Measurements from ENCODE around the gene MMRN1.

MMRN1 gene

DNA sequence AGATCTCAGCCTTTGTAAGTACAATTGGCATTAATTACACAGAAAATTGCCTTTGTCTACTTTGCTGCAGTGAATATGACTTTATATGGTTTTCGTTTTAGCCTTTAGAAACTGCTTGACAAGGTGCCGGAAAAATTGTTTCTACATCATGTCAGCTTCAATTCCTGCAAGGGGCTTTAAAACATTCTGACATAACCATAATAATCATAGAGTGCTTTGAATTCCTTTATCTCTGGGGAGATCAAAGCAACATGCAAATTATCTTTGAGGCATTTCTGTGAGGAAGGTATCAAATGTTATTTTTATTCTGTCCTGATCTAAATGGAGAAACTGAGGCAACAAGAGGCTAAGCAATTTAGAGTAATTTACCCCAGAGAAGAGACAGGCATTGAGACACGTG is 57.8 kb downstream of the MMRN1 start:
- no peaks in the 10 kb centered on the region for H3K27me3 ChIP-seq (ENCODE audit: control insufficient read depth, insufficient read depth, low read length)
- peaks cover 6% of the 10 kb centered on the region; the same call in 1 of the 2 replicates for H3K4me1 ChIP-seq (ENCODE audit: control insufficient read depth, insufficient read depth, low read length)
- no peak overlapping the region for H3K4me3 ChIP-seq (ENCODE audit: low read length)
- no peaks in the 10 kb centered on the region for H3K9me3 ChIP-seq (ENCODE audit: control insufficient read depth, insufficient read depth, low read length)
- H3K27ac ChIP-seq (ENCODE audit: low read length), result no peak overlapping the region
- DNase-seq (ENCODE audit: low read depth, low spot score), result no peak
- H3K36me3 ChIP-seq (ENCODE audit: control insufficient read depth, insufficient read depth, low read length), result no peaks in the 10 kb centered on the region
- WGBS (ENCODE audit: insufficient coverage, insufficient read length), result no CpG with 5 or more reads among the region's 3 CpGs

DNA sequence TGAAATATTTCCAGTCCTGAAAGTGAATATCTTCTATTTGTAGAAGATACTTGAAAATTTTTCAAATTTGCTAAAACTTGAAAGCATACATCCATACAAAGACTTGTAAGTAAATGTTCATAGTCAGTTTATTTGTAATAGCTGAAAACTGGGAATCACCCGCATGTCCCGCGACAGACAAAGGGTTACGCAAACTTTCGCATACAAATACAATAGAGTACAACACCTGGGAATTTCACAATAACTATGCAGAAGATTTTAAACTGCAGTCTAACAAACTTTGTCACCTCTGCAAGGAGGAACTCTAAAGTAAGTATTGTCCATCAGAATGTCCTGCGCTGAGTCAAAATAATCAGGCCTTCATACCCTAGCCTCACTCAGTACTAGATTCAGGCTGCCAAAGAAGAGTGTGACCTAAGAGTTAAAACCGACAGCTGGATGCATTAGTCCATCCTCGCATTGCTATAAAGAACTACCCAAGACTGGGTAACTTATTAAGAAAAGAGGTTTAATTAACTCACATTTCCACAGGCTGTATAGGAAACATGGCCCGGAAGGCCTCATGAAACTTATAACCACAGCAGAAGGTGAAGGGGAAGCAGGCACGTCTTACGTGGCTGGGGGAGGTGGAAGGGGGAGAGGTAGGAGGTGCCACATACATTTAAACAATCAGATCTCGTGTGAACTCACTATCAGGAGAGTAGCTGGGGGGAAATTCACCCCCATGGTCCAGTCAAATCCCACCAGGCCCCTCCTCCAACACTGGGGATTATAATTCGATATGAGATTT is 60.4 kb downstream of the MMRN1 start:
- no peak for DNase-seq (ENCODE audit: low read depth, low spot score)
- Histone ChIP-seq H3K27me3 (ENCODE audit: control insufficient read depth, insufficient read depth, low read length) (no peaks in the 10 kb centered on the region), H3K9me3 (ENCODE audit: control insufficient read depth, insufficient read depth, low read length) (no peaks in the 10 kb centered on the region), H3K4me1 (ENCODE audit: control insufficient read depth, insufficient read depth, low read length) (peaks cover 7% of the 10 kb centered on the region; the same call in 1 of the 2 replicates), H3K36me3 (ENCODE audit: control insufficient read depth, insufficient read depth, low read length) (no peaks in the 10 kb centered on the region), H3K27ac (ENCODE audit: low read length) (no peak overlapping the region), H3K4me3 (ENCODE audit: low read length) (no peak overlapping the region)
- no CpG with 5 or more reads among the region's 13 CpGs for WGBS (ENCODE audit: insufficient coverage, insufficient read length)

DNA sequence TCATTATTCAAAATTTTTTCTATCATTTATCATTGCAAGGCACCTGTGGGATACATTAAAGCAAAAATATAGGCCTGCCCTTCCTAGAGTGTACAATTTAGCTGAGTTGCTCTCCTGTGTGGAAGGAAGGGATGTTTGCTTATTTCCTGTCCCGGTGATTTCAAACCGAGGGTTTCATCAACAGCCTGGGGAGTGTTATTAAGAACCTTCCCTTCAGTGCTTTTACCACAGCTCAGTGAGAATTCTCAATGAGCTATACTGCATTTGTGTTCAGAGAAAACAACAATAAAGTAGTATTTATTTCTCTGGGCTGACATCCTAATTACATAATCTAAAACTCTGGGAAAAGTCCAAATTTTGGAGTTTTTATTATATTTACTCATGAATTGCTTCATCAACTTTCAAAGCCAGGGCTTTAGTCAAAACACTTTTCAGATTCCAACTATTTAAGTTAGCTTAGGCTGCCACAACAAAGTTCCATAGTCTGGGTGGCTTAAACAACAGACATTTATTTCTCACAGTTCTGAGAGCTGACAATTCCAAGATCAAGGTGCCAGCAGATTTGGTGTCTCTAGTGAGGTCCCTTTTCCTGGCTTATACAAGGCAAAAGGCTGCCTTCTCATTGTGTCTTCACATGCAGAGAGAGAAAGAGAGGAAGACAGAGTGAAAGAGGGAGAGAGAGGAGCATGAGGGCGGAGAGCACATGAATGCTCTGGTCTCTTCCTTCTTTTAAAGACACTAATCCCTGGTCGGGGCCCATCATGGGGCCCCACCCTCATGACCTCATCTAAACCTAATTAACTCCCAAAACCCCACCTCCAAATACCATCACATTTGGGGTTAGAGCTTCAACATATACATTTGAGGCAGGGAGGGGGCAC is 62.6 kb downstream of the MMRN1 start:
- DNase-seq (ENCODE audit: low read depth, low spot score), result no peak
- Histone ChIP-seq H3K4me1 (ENCODE audit: control insufficient read depth, insufficient read depth, low read length) (peaks cover 6% of the 10 kb centered on the region; the same call in 1 of the 2 replicates), H3K27me3 (ENCODE audit: control insufficient read depth, insufficient read depth, low read length) (no peaks in the 10 kb centered on the region), H3K36me3 (ENCODE audit: control insufficient read depth, insufficient read depth, low read length) (no peaks in the 10 kb centered on the region), H3K27ac (ENCODE audit: low read length) (no peak overlapping the region), H3K9me3 (ENCODE audit: control insufficient read depth, insufficient read depth, low read length) (no peaks in the 10 kb centered on the region), H3K4me3 (ENCODE audit: low read length) (no peak overlapping the region)
- no CpG with 5 or more reads among the region's 4 CpGs for WGBS (ENCODE audit: insufficient coverage, insufficient read length)

DNA sequence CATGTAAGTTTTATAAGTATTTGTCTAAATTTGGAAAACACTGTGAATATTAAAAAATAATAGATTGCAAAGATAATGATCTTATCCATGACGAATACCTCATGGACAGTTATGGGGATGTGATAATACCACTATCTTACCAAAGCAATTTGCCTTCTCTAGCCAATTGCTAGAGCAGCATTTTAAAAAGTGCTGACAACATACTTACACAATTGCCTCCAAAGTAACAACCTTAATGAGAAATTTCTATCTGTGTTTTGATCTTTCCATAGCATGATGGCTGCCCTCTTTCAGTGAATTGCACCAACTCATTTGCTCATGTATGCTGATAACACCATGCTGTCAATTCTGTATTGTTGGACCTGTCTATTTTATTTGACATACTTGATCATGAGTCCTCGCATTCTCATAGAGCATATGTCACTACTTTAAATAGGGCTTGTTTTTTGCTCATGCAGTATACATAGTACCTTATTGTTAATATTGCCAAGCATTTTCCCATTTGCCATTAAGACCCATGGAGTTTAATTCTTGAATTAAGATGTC is 87.2 kb downstream of the MMRN1 start:
- Histone ChIP-seq H3K27me3 (ENCODE audit: control insufficient read depth, insufficient read depth, low read length) (no peaks in the 10 kb centered on the region), H3K9me3 (ENCODE audit: control insufficient read depth, insufficient read depth, low read length) (no peaks in the 10 kb centered on the region), H3K27ac (ENCODE audit: low read length) (no peak overlapping the region), H3K36me3 (ENCODE audit: control insufficient read depth, insufficient read depth, low read length) (no peaks in the 10 kb centered on the region), H3K4me3 (ENCODE audit: low read length) (no peak overlapping the region), H3K4me1 (ENCODE audit: control insufficient read depth, insufficient read depth, low read length) (no peaks in the 10 kb centered on the region)
- no CpG with 5 or more reads among the region's 2 CpGs for WGBS (ENCODE audit: insufficient coverage, insufficient read length)
- DNase-seq (ENCODE audit: low read depth, low spot score), result no peak

DNA sequence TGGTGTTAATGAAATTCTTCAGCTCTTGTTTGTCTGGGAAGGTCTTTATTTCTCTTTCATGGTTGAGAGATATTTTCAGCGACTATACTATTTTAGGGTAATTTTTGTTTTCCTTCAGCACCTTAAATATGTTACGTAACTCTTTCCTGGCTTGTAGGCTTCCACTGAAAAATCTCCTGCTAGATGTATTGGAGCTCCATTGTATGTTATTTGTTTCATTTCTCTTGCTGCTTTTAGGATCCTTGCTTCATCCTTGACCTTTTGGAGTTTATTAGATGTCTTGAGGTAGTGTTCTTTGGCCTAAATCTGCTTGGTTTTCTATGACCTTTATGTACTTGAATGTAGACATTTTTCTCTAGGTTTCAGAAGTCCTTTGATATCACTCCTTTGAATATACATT is 93.6 kb downstream of the MMRN1 start:
- WGBS (ENCODE audit: insufficient coverage, insufficient read length), result no CpG with 5 or more reads among the region's 2 CpGs
- H3K27ac ChIP-seq (ENCODE audit: low read length), result no peak overlapping the region
- DNase-seq (ENCODE audit: low read depth, low spot score), result no peak

DNA sequence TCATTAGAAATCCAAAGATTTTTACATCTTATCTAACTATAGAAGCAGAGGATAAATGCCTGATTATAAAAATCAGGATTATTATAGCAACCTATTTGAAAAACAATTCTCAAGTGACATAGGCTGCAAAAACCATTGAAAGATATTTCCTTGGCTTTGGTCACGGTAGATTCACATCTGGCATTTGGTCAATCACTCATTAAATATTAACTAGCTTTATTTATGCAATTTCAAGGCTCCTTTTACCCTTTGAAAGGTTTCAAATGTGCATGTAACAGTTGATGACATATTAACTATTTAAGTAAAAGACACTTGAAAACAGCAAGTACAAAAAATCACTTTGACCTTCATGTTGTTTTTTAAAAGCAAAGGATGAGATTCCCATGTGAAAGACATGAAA is 98.1 kb downstream of the MMRN1 start:
- no peak for DNase-seq (ENCODE audit: low read depth, low spot score)

More for the DNA sequence above, 93.6 kb downstream of the MMRN1 start:
- no peaks in the 10 kb centered on the region for H3K9me3 ChIP-seq (ENCODE audit: control insufficient read depth, insufficient read depth, low read length)
- no peaks in the 10 kb centered on the region for H3K27me3 ChIP-seq (ENCODE audit: control insufficient read depth, insufficient read depth, low read length)
- no peaks in the 10 kb centered on the region for H3K36me3 ChIP-seq (ENCODE audit: control insufficient read depth, insufficient read depth, low read length)
- no peaks in the 10 kb centered on the region for H3K4me1 ChIP-seq (ENCODE audit: control insufficient read depth, insufficient read depth, low read length)
- H3K4me3 ChIP-seq (ENCODE audit: low read length), result no peak overlapping the region

DNA sequence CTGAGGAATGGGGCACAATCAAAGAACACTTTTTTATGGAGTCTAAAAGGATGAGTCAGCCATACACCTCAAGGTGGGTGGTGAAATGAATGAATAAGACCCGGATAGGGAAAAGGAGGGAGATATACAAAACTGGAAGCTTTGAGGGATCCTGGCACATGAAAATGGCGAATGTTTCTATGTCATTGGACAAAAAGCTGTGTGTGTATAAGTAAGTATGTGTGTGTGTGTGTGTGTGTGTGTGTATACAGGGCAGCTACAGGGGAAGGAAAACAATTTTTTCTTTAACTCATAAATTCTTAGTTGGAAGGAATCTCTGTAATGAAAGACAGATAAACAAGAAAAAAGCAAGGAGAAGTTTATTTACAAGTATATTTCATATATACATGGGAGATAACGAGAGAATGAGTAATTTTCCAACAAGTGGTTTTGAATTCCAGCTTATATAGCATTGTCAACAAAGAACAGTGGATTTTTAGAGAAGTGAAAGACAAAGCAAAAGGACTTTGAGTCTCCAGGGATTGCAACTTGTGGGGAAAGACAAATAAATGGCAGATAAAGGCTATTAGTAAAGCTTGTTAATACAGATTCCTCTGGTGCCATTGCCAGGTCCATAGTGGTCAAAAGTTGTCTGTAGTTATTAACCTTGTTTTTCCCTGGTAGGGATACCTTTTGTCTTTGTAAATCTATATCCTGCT is 99.7 kb downstream of the MMRN1 start:
- Histone ChIP-seq H3K9me3 (ENCODE audit: control insufficient read depth, insufficient read depth, low read length) (no peaks in the 10 kb centered on the region), H3K4me1 (ENCODE audit: control insufficient read depth, insufficient read depth, low read length) (no peaks in the 10 kb centered on the region; the same call in 1 of the 2 replicates), H3K4me3 (ENCODE audit: low read length) (no peak overlapping the region), H3K27ac (ENCODE audit: low read length) (no peak overlapping the region), H3K27me3 (ENCODE audit: control insufficient read depth, insufficient read depth, low read length) (no peaks in the 10 kb centered on the region), H3K36me3 (ENCODE audit: control insufficient read depth, insufficient read depth, low read length) (no peaks in the 10 kb centered on the region)
- DNase-seq (ENCODE audit: low read depth, low spot score), result no peak
- no CpG with 5 or more reads among the region's 3 CpGs for WGBS (ENCODE audit: insufficient coverage, insufficient read length)

More for the DNA sequence above, 98.1 kb downstream of the MMRN1 start:
- no peaks in the 10 kb centered on the region for H3K27me3 ChIP-seq (ENCODE audit: control insufficient read depth, insufficient read depth, low read length)
- H3K9me3 ChIP-seq (ENCODE audit: control insufficient read depth, insufficient read depth, low read length), result no peaks in the 10 kb centered on the region
- no peak overlapping the region for H3K4me3 ChIP-seq (ENCODE audit: low read length)
- no peaks in the 10 kb centered on the region for H3K36me3 ChIP-seq (ENCODE audit: control insufficient read depth, insufficient read depth, low read length)
- H3K4me1 ChIP-seq (ENCODE audit: control insufficient read depth, insufficient read depth, low read length), result no peaks in the 10 kb centered on the region
- H3K27ac ChIP-seq (ENCODE audit: low read length), result no peak overlapping the region
- WGBS (ENCODE audit: insufficient coverage, insufficient read length), result no CpG with 5 or more reads among the region's 1 CpG

DNA sequence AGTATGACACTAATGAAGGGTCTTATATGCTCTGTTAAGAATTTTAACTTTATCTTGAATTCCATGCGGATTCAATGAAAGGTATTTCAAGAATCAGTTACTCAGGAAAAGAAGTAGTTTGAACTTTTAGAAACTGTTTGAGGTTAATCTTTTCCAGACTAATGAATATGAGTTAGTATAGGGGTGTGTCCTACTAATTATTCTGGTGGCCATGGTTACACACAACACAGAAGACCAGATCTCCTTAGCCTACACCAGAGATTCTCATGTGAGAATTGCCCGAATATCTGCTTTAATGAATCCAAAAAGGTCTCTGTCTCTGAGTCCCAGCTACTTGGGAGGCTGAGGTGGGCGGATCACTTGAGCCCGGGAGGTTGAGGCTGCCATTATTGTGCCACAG is 100.4 kb downstream of the MMRN1 start:
- no CpG with 5 or more reads among the region's 4 CpGs for WGBS (ENCODE audit: insufficient coverage, insufficient read length)
- DNase-seq (ENCODE audit: low read depth, low spot score), result no peak
- Histone ChIP-seq H3K9me3 (ENCODE audit: control insufficient read depth, insufficient read depth, low read length) (no peaks in the 10 kb centered on the region), H3K27me3 (ENCODE audit: control insufficient read depth, insufficient read depth, low read length) (no peaks in the 10 kb centered on the region), H3K4me3 (ENCODE audit: low read length) (no peak overlapping the region), H3K27ac (ENCODE audit: low read length) (no peak overlapping the region), H3K36me3 (ENCODE audit: control insufficient read depth, insufficient read depth, low read length) (no peaks in the 10 kb centered on the region), H3K4me1 (ENCODE audit: control insufficient read depth, insufficient read depth, low read length) (no peaks in the 10 kb centered on the region; the same call in 1 of the 2 replicates)

DNA sequence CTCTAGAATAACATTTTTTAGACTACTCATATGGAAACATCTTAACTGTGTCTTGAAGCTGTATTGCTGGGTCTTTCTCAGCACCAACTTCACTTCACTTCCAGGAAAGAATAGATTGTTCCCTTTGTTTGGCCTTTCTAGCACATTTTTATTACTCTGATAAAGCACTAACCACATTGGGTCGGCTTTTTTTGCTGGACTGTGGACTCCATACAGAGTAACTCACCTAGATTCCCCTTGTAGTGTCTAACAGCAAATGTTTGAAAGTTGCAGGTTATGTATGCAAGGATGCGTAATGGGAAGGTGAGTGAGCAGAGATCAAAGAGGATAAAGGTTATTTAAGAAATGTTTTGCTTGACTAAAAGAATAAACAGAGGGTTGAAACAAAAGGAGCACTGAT is 101.2 kb downstream of the MMRN1 start:
- Histone ChIP-seq H3K27ac (ENCODE audit: low read length) (no peak overlapping the region), H3K36me3 (ENCODE audit: control insufficient read depth, insufficient read depth, low read length) (no peaks in the 10 kb centered on the region), H3K9me3 (ENCODE audit: control insufficient read depth, insufficient read depth, low read length) (no peaks in the 10 kb centered on the region), H3K27me3 (ENCODE audit: control insufficient read depth, insufficient read depth, low read length) (no peaks in the 10 kb centered on the region), H3K4me1 (ENCODE audit: control insufficient read depth, insufficient read depth, low read length) (no peaks in the 10 kb centered on the region; the same call in 1 of the 2 replicates), H3K4me3 (ENCODE audit: low read length) (no peak overlapping the region)
- no peak for DNase-seq (ENCODE audit: low read depth, low spot score)
- no CpG with 5 or more reads among the region's 2 CpGs for WGBS (ENCODE audit: insufficient coverage, insufficient read length)

DNA sequence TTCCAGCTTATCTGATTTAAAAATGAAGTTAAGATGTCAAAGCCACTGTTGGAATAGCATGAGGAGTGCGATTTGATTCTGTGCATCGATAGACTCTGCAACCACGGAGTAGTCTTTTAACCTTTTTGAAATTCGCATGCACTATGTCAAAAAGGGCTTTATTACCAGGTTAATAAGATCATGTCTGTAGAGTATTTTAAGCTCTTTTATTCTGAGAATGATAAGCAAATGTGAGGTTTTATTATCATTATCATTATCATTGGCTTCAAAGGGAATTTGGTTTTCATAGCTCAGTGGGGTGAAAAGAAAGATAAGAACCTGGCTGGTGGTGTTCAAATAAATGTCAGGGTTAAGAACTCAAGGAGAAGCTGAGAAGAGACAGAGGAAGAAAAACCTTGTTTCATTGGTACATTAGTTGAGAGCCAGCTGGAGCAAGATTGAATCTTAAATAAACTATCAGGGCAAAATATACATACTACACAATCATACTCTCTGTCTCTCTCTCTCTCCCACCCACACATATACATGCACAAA is 102.6 kb downstream of the MMRN1 start:
- H3K27me3 ChIP-seq (ENCODE audit: control insufficient read depth, insufficient read depth, low read length), result no peaks in the 10 kb centered on the region
- DNase-seq (ENCODE audit: low read depth, low spot score), result no peak
- H3K4me1 ChIP-seq (ENCODE audit: control insufficient read depth, insufficient read depth, low read length), result no peaks in the 10 kb centered on the region; the same call in 1 of the 2 replicates
- no CpG with 5 or more reads among the region's 4 CpGs for WGBS (ENCODE audit: insufficient coverage, insufficient read length)
- no peaks in the 10 kb centered on the region for H3K9me3 ChIP-seq (ENCODE audit: control insufficient read depth, insufficient read depth, low read length)
- H3K27ac ChIP-seq (ENCODE audit: low read length), result no peak overlapping the region
- no peak overlapping the region for H3K4me3 ChIP-seq (ENCODE audit: low read length)
- no peaks in the 10 kb centered on the region for H3K36me3 ChIP-seq (ENCODE audit: control insufficient read depth, insufficient read depth, low read length)
